Measurements from ENCODE around the gene NUP107.

Gene NUP107

GRCh38 chr12:68648179-68648578 is 38.6 kb upstream of the NUP107 start:
- no peaks in the 10 kb centered on the region for H3K4me1 ChIP-seq (ENCODE audit: insufficient read depth, low read length)
- H2AFZ ChIP-seq (ENCODE audit: low read depth, low read length): no peak overlapping the region
- H3K4me3 ChIP-seq (ENCODE audit: low read depth in 1 of 2, low read length in 2 of 2): no peak overlapping the region
- H3K27me3 ChIP-seq (ENCODE audit: insufficient read depth, low read length, poor library complexity): no peaks in the 10 kb centered on the region
- TF ChIP-seq EZH2 (IDR thresholded peaks at IDR 0.05; ENCODE audit: borderline replicate concordance, low read depth, low read length, severe bottlenecking): no peak
- TF ChIP-seq, protein P1, sequence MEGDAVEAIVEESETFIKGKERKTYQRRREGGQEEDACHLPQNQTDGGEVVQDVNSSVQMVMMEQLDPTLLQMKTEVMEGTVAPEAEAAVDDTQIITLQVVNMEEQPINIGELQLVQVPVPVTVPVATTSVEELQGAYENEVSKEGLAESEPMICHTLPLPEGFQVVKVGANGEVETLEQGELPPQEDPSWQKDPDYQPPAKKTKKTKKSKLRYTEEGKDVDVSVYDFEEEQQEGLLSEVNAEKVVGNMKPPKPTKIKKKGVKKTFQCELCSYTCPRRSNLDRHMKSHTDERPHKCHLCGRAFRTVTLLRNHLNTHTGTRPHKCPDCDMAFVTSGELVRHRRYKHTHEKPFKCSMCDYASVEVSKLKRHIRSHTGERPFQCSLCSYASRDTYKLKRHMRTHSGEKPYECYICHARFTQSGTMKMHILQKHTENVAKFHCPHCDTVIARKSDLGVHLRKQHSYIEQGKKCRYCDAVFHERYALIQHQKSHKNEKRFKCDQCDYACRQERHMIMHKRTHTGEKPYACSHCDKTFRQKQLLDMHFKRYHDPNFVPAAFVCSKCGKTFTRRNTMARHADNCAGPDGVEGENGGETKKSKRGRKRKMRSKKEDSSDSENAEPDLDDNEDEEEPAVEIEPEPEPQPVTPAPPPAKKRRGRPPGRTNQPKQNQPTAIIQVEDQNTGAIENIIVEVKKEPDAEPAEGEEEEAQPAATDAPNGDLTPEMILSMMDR (IDR thresholded peaks at IDR 0.05; ENCODE audit: borderline replicate concordance, extremely low read depth, low read length, poor library complexity, severe bottlenecking): no peak
- DNase-seq (no peak), ATAC-seq (ENCODE audit: insufficient read depth, low read depth) (no peak)
- no peak overlapping the region for H3K4me2 ChIP-seq (ENCODE audit: insufficient read depth, low read length)
- H3K9me3 ChIP-seq (ENCODE audit: insufficient read depth, low read length, severe bottlenecking): no peaks in the 10 kb centered on the region
- peaks cover 82% of the 10 kb centered on the region for H3K79me2 ChIP-seq (ENCODE audit: insufficient read depth, low read length)
- H3K36me3 ChIP-seq (ENCODE audit: insufficient read depth, low read length): peaks cover 47% of the 10 kb centered on the region
- H4K20me1 ChIP-seq (ENCODE audit: insufficient read depth, low read length): peaks cover 50% of the 10 kb centered on the region
- no peak overlapping the region for H3K9ac ChIP-seq (ENCODE audit: low read depth, low read length)
- H3K27ac ChIP-seq (ENCODE audit: low read length): no peak overlapping the region

DNA sequence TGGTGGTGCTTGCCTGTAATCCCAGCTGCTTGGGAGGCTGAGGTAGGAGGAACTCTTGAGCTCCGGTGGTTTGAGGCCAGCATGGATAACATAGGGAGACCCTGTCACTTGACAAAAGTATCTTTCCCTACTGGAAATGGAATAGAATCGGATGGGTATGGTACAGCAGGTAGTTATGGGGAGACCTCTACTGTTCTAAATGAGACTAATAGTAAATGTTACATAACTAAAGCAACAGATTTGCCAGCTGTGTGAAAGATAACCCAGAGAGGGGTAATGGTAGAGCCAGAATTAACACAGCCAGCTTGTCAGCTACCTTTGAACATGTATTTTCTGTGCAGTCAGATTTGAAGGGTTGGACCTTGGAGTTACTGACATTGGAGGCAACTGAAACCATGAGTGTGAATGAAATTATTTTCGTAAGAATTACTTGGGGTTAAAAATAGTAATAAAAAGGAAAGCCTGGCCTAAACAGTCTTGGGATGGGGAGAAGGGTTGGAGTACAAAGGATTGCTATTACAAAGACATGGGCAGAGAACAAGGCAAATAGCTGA is 21.7 kb upstream of the NUP107 start:
- Histone ChIP-seq H3K4me3 (ENCODE audit: low read depth in 1 of 2, low read length in 2 of 2) (no peak overlapping the region), H3K9me3 (ENCODE audit: insufficient read depth, low read length, severe bottlenecking) (no peaks in the 10 kb centered on the region), H2AFZ (ENCODE audit: low read depth, low read length) (no peak overlapping the region), H3K4me1 (ENCODE audit: insufficient read depth, low read length) (no peaks in the 10 kb centered on the region), H3K27me3 (ENCODE audit: insufficient read depth, low read length, poor library complexity) (no peaks in the 10 kb centered on the region), H3K79me2 (ENCODE audit: insufficient read depth, low read length) (no peaks in the 10 kb centered on the region), H3K27ac (ENCODE audit: low read length) (no peak overlapping the region), H4K20me1 (ENCODE audit: insufficient read depth, low read length) (no peaks in the 10 kb centered on the region), H3K9ac (ENCODE audit: low read depth, low read length) (no peak overlapping the region), H3K36me3 (ENCODE audit: insufficient read depth, low read length) (peaks cover 20% of the 10 kb centered on the region), H3K4me2 (ENCODE audit: insufficient read depth, low read length) (no peak overlapping the region)
- ATAC-seq (ENCODE audit: insufficient read depth, low read depth): no peak; the same call in 2 of the 3 replicates
- no peak for TF ChIP-seq EZH2 (IDR thresholded peaks at IDR 0.05; ENCODE audit: borderline replicate concordance, low read depth, low read length, severe bottlenecking)
- TF ChIP-seq, protein P1 (IDR thresholded peaks at IDR 0.05; ENCODE audit: borderline replicate concordance, extremely low read depth, low read length, poor library complexity, severe bottlenecking): no peak
- DNase-seq: no peak

- TF ChIP-seq, protein P1 (IDR thresholded peaks at IDR 0.05; ENCODE audit: borderline replicate concordance, extremely low read depth, low read length, poor library complexity, severe bottlenecking): no peak
- TF ChIP-seq EZH2 (IDR thresholded peaks at IDR 0.05; ENCODE audit: borderline replicate concordance, low read depth, low read length, severe bottlenecking): no peak
- Histone ChIP-seq H2AFZ (ENCODE audit: low read depth, low read length) (no peak overlapping the region), H3K36me3 (ENCODE audit: insufficient read depth, low read length) (peaks cover 8% of the 10 kb centered on the region; the same call in 1 of the 2 replicates), H3K27me3 (ENCODE audit: insufficient read depth, low read length, poor library complexity) (no peaks in the 10 kb centered on the region), H3K4me1 (ENCODE audit: insufficient read depth, low read length) (no peaks in the 10 kb centered on the region), H4K20me1 (ENCODE audit: insufficient read depth, low read length) (no peaks in the 10 kb centered on the region), H3K27ac (ENCODE audit: low read length) (no peak overlapping the region), H3K9me3 (ENCODE audit: insufficient read depth, low read length, severe bottlenecking) (no peaks in the 10 kb centered on the region), H3K79me2 (ENCODE audit: insufficient read depth, low read length) (no peaks in the 10 kb centered on the region), H3K9ac (ENCODE audit: low read depth, low read length) (no peak overlapping the region), H3K4me2 (ENCODE audit: insufficient read depth, low read length) (no peak overlapping the region), H3K4me3 (ENCODE audit: low read depth in 1 of 2, low read length in 2 of 2) (no peak overlapping the region)
- ATAC-seq (ENCODE audit: insufficient read depth, low read depth): no peak
- DNase-seq: no peak
These were observed 19.5 kb upstream of the NUP107 start for GRCh38 chr12:68667291-68667690.

Data from DND-41 (cell line).